IMR-90 (cell line): Measurements from ENCODE around the gene ADCK2. TPM values are rescaled to one million over a fixed set of nuclear protein-coding genes. Genes with fewer than 3 reads are reported as not detected.
A peak's percentile ranks its signal among the peaks of the same experiment; 100 is the strongest.

Experiments
- ATAC-seq: fragments of 200-7000 bp; cut with Tn5 transposase; 2 replicates; pipeline ENCODE4 v1.9.1; 2020; ENCODE audit warnings: low read depth, mild to moderate bottlenecking, moderate library complexity
- BruUV-seq: library from RNA; stranded (reverse); fragments of 400-500 nt; replicated peaks from 2 replicates; lab custom pipeline; 2021; lab: Mats Ljungman, UMichigan
- CTCF ChIA-PET: fragments of 300-600 bp; formaldehyde crosslinking; extraction: SDS; loops from one replicate; lab custom pipeline; 2021; ENCODE audit warnings: antibody characterized with exemption; lab: Yijun Ruan, JAX
- POLR2A ChIA-PET: fragments of 300-600 bp; sonication (Branson Sonifier 250); formaldehyde crosslinking; loops from one replicate; lab custom pipeline; 2022; ENCODE audit warnings: antibody characterized with exemption; ENCODE audit not compliant: unreplicated experiment; lab: Charles Lee
- DNase-seq: peaks from one replicate; pipeline ENCODE4 v3.0.0; 2013
- H2AFZ ChIP-seq: replicated peaks from 2 replicates; pipeline ENCODE3; 2013; ENCODE audit warnings: low read length, mild to moderate bottlenecking; ENCODE audit not compliant: poor library complexity
- H2AK5ac ChIP-seq: 2 replicates; pipeline ENCODE4 v1.6.1; 2013; ENCODE audit warnings: low read depth, low read length, inconsistent platforms
- H2AK9ac ChIP-seq: replicated peaks from 2 replicates; pipeline ENCODE3; 2013; ENCODE audit warnings: mild to moderate bottlenecking, low read depth, low read length, moderate library complexity; ENCODE audit not compliant: poor library complexity
- H2BK120ac ChIP-seq: 2 replicates; pipeline ENCODE4 v1.6.1; 2013; ENCODE audit warnings: low read depth, low read length, inconsistent platforms
- H2BK15ac ChIP-seq: 3 replicates; pipeline ENCODE4 v1.6.1; 2013; ENCODE audit warnings: low read depth, low read length, inconsistent platforms
- H2BK20ac ChIP-seq: 2 replicates; pipeline ENCODE4 v1.6.1; 2013; ENCODE audit warnings: low read depth, mild to moderate bottlenecking, inconsistent platforms, low read length, moderate library complexity
- H2BK5ac ChIP-seq: 2 replicates; pipeline ENCODE4 v1.6.1; 2013; ENCODE audit warnings: mild to moderate bottlenecking, low read depth, low read length, inconsistent platforms; ENCODE audit not compliant: poor library complexity, severe bottlenecking
- H3K14ac ChIP-seq: replicated peaks from 2 replicates; pipeline ENCODE4 v1.6.1; 2013; ENCODE audit warnings: low read depth, low read length, inconsistent platforms
- H3K18ac ChIP-seq: 2 replicates; pipeline ENCODE4 v1.6.1; 2013; ENCODE audit warnings: low read depth, low read length, control low read depth
- H3K23ac ChIP-seq: 2 replicates; pipeline ENCODE4 v1.6.1; 2013; ENCODE audit warnings: low read depth, low read length, inconsistent platforms
- H3K27ac ChIP-seq: 2 replicates; pipeline ENCODE4 v1.5.1; 2013; ENCODE audit warnings: mild to moderate bottlenecking, control low read depth, low read length; ENCODE audit not compliant: insufficient read depth
- H3K27me3 ChIP-seq: 2 replicates; pipeline ENCODE4 v1.6.1; 2013; ENCODE audit warnings: low read length; ENCODE audit not compliant: control insufficient read depth, insufficient read depth
- H3K36me3 ChIP-seq: 2 replicates; pipeline ENCODE4 v1.6.1; 2013; ENCODE audit warnings: low read length, mixed read lengths; ENCODE audit not compliant: control insufficient read depth, insufficient read depth
- H3K4ac ChIP-seq: 2 replicates; pipeline ENCODE4 v1.6.1; 2013; ENCODE audit warnings: low read depth, low read length, inconsistent platforms
- H3K4me1 ChIP-seq: 2 replicates; pipeline ENCODE4 v1.6.1; 2013; ENCODE audit warnings: low read length, mixed read lengths; ENCODE audit not compliant: control insufficient read depth, insufficient read depth
- H3K4me2 ChIP-seq: 2 replicates; pipeline ENCODE4 v1.6.1; 2013; ENCODE audit warnings: low read depth, mild to moderate bottlenecking, control low read depth, low read length, moderate library complexity
- H3K4me3 ChIP-seq: 2 replicates; pipeline ENCODE4 v1.5.1; 2013; ENCODE audit warnings: low read depth, mild to moderate bottlenecking, control low read depth, low read length, moderate library complexity; ENCODE audit not compliant: insufficient read depth
- H3K56ac ChIP-seq: 2 replicates; pipeline ENCODE4 v1.6.1; 2013; ENCODE audit warnings: low read length, inconsistent platforms; ENCODE audit not compliant: insufficient read depth; ENCODE audit errors: extremely low read depth
- H3K79me1 ChIP-seq, 2 experiments: 2 replicates each; pipeline ENCODE4 v1.6.1; 2013; ENCODE audit warnings: low read length in 2 of 2, inconsistent platforms in 1 of 2, low read depth in 1 of 2
- H3K9ac ChIP-seq: 2 replicates; pipeline ENCODE4 v1.6.1; 2013; ENCODE audit warnings: low read depth, low read length, control low read depth
- H3K9me1 ChIP-seq: 2 replicates; pipeline ENCODE4 v1.6.1; 2013; ENCODE audit warnings: low read length, inconsistent platforms; ENCODE audit not compliant: insufficient read depth
- H3K9me3 ChIP-seq: 2 replicates; pipeline ENCODE4 v1.6.1; 2013; ENCODE audit warnings: low read length; ENCODE audit not compliant: control insufficient read depth, insufficient read depth
- H4K20me1 ChIP-seq: 2 replicates; pipeline ENCODE4 v1.6.1; 2013; ENCODE audit warnings: low read length, inconsistent platforms; ENCODE audit not compliant: insufficient read depth
- H4K5ac ChIP-seq: 2 replicates; pipeline ENCODE4 v1.6.1; 2013; ENCODE audit warnings: mild to moderate bottlenecking, low read depth, low read length, control low read depth
- H4K8ac ChIP-seq, 2 experiments: 2 replicates each; pipeline ENCODE4 v1.6.1; 2013; ENCODE audit warnings: low read depth in 2 of 2, low read length in 2 of 2, control low read depth in 1 of 2, inconsistent platforms in 1 of 2
- H4K91ac ChIP-seq: 2 replicates; pipeline ENCODE4 v1.6.1; 2013; ENCODE audit warnings: low read depth, low read length, inconsistent platforms; ENCODE audit not compliant: insufficient read depth
- BHLHE40 ChIP-seq: fragments of 150-350 bp; IDR thresholded peaks from 2 replicates; pipeline ENCODE4 v1.6.1; 2016; ENCODE audit warnings: mild to moderate bottlenecking, low read depth, low read length
- CEBPB ChIP-seq: IDR thresholded peaks from 2 replicates; pipeline ENCODE4 v1.6.1; 2012; ENCODE audit warnings: low read depth, low read length, improper control_type of control experiment
- CHD1 ChIP-seq: IDR thresholded peaks from 2 replicates; pipeline ENCODE4 v1.6.1; 2012; ENCODE audit warnings: low read depth, low read length, improper control_type of control experiment
- FOS ChIP-seq: fragments of 150-350 bp; IDR thresholded peaks from 2 replicates; pipeline ENCODE4 v1.6.1; 2016; ENCODE audit warnings: low read depth, low read length
- MAFK ChIP-seq: IDR thresholded peaks from 2 replicates; pipeline ENCODE4 v1.6.1; 2012; ENCODE audit warnings: low read depth, low read length, improper control_type of control experiment
- MAZ ChIP-seq: IDR thresholded peaks from 2 replicates; pipeline ENCODE4 v1.6.1; 2012; ENCODE audit warnings: low read depth, mild to moderate bottlenecking, low read length, improper control_type of control experiment, moderate library complexity, borderline replicate concordance
- MXI1 ChIP-seq: IDR thresholded peaks from 2 replicates; pipeline ENCODE4 v1.6.1; 2012; ENCODE audit warnings: low read depth, mild to moderate bottlenecking, low read length, moderate library complexity, borderline replicate concordance
- NFE2L2 ChIP-seq: fragments of 150-350 bp; IDR thresholded peaks from 2 replicates; pipeline ENCODE4 v1.6.1; 2016; ENCODE audit warnings: low read depth, mild to moderate bottlenecking, low read length
- POLR2A ChIP-seq: IDR thresholded peaks from 2 replicates; pipeline ENCODE4 v1.6.1; 2012; ENCODE audit warnings: mild to moderate bottlenecking, low read depth, low read length
- RAD21 ChIP-seq: IDR thresholded peaks from 2 replicates; pipeline ENCODE4 v1.6.1; 2012; ENCODE audit warnings: low read length, improper control_type of control experiment
- RCOR1 ChIP-seq: IDR thresholded peaks from 2 replicates; pipeline ENCODE4 v1.6.1; 2012; ENCODE audit warnings: mild to moderate bottlenecking, low read length, improper control_type of control experiment; ENCODE audit not compliant: insufficient replicate concordance
- RFX5 ChIP-seq: IDR thresholded peaks from 2 replicates; pipeline ENCODE4 v1.8.0; 2012; ENCODE audit warnings: low read depth, mild to moderate bottlenecking, low read length, moderate library complexity
- SMC3 ChIP-seq: fragments of 150-350 bp; IDR thresholded peaks from 2 replicates; pipeline ENCODE4 v1.6.1; 2016; ENCODE audit warnings: low read depth, mild to moderate bottlenecking, antibody characterized with exemption, low read length, moderate library complexity
- WGBS, 2 experiments: methylation state at CpG; one replicate each; pipeline versions ENCODE4 v1.1.5 to v1.1.7; 2013; ENCODE audit warnings: missing lambda C conversion rate in 2 of 2; ENCODE audit not compliant: insufficient read length in 1 of 2; ENCODE audit errors: extremely low coverage in 2 of 2; 5-methylcytosine and 5-hydroxymethylcytosine counted together
- dilution Hi-C: fragments of 300-500 bp; cut with HindIII; formaldehyde crosslinking; loops from one replicate; pipeline ENCODE4 v1.14.3; 2018; ENCODE audit warnings: low sequenced_read_pairs; ENCODE audit not compliant: unreplicated experiment
- in situ Hi-C: fragments of 300-500 bp; cut with MboI; formaldehyde crosslinking; loops from 3 replicates; pipeline ENCODE4 v1.14.3; 2019; ENCODE audit warnings: low sequenced_read_pairs, inconsistent platforms, mixed read lengths
- intact Hi-C: fragments of 100-400 bp; cut with micrococcal nuclease; formaldehyde crosslinking; loops from 2 replicates; pipeline ENCODE4 v1.10.0; 2022
- polyA plus RNA-seq, 3 experiments: library from polyadenylated mRNA; depleted of rRNA; stranded (reverse); fragments of >200 nt; gene quantifications; 2 replicates each; pipeline ENCODE4 v1.2.3, GENCODE V29; 2012; ENCODE audit warnings: low replicate concordance in 1 of 3
- total RNA-seq: library from RNA; depleted of rRNA; stranded (reverse); fragments of >200 nt; gene quantifications from 2 replicates; pipeline ENCODE4 v1.2.3, GENCODE V29; 2012
- TF ChIP-seq, protein P1 (sequence below): fragments of 150-350 bp; IDR thresholded peaks from 2 replicates; pipeline ENCODE4 v1.6.1; 2017; ENCODE audit warnings: mild to moderate bottlenecking, antibody characterized with exemption, low read length, low read depth
- TF ChIP-seq, protein P2 (sequence below): fragments of 150-350 bp; IDR thresholded peaks from 2 replicates; pipeline ENCODE4 v1.6.1; 2016; ENCODE audit warnings: low read depth, mild to moderate bottlenecking, low read length, moderate library complexity, borderline replicate concordance
- TF ChIP-seq, protein P3 (sequence below): conservative IDR thresholded peaks from 2 replicates; pipeline ENCODE4 v1.5.1; 2012; ENCODE audit warnings: mild to moderate bottlenecking, low read depth, low read length, improper control_type of control experiment

ADCK2 gene
- total and polyA plus RNA-seq, 2 of the 4 experiments (the other 2 are of a cell fraction): 7.1 to 10.0 TPM

DNA sequence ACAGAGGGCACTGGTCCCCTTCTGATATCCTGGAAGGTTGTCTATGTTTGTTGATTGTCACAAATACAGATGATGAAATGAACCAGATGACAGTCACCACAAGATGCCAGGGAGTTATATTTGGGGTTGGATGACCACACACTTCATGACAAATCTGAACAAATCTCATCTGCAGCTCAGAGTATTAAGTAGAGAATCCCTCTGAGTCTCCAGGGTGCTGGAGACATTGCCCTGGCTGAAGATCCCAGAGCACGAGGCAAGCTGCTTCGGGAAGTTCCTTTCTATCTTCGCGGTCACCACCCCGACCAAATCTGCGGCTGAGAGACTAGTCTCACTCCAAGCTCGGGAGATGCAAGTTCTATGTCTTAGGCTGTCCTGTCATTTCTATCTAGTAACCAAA, 41.1 kb upstream of the ADCK2 start:
- Histone ChIP-seq H3K18ac (no peak overlapping the region), H3K23ac (no peak overlapping the region; the same call in 1 of the 2 replicates), H2BK120ac (no peak overlapping the region), H2BK15ac (no peak overlapping the region), H3K4ac (peak overlapping the region; percentile 35; the same call in 1 of the 2 replicates), H3K56ac (no peak overlapping the region), H3K9me1 (peaks cover 24% of the 10 kb centered on the region; the same call in 1 of the 2 replicates), H3K4me2 (no peak overlapping the region), H3K79me1 (peaks cover 28 to 66% of the 10 kb centered on the region in 2 experiments), H3K27me3 (no peaks in the 10 kb centered on the region), H3K4me1 (peaks cover 12% of the 10 kb centered on the region), H3K9me3 (no peaks in the 10 kb centered on the region), H2AK5ac (peak overlapping the region; percentile 35; the same call in 1 of the 2 replicates), H4K20me1 (peaks cover 22% of the 10 kb centered on the region; the same call in 1 of the 2 replicates), H2AK9ac (no peak overlapping the region), H3K14ac (peak overlapping the region; percentile 43; the same call in 1 of the 2 replicates), H4K8ac (0 out of 4 replicates have a peak overlapping the region, but pooled peaks of 1 of the 2 experiments have one; percentile 41), H2AFZ (no peak overlapping the region), H3K36me3 (peaks cover 9% of the 10 kb centered on the region), H3K27ac (no peak overlapping the region), H4K91ac (peak overlapping the region; percentile 16; the same call in 1 of the 2 replicates), H2BK5ac (no peak overlapping the region), H2BK20ac (no peak overlapping the region), H3K4me3 (no peak overlapping the region), H4K5ac (no peak overlapping the region), H3K9ac (no peak overlapping the region)
- dilution Hi-C loops: no loop called here
- TF ChIP-seq MAZ (no peak), FOS (no peak), RAD21 (no peak), SMC3 (no peak), RCOR1 (no peak), RFX5 (no peak), BHLHE40 (no peak), NFE2L2 (no peak), CEBPB (no peak), POLR2A (no peak), MAFK (no peak), MXI1 (no peak), CHD1 (no peak)
- TF ChIP-seq, protein P1, sequence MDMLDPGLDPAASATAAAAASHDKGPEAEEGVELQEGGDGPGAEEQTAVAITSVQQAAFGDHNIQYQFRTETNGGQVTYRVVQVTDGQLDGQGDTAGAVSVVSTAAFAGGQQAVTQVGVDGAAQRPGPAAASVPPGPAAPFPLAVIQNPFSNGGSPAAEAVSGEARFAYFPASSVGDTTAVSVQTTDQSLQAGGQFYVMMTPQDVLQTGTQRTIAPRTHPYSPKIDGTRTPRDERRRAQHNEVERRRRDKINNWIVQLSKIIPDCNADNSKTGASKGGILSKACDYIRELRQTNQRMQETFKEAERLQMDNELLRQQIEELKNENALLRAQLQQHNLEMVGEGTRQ: no peak
- TF ChIP-seq, protein P2, sequence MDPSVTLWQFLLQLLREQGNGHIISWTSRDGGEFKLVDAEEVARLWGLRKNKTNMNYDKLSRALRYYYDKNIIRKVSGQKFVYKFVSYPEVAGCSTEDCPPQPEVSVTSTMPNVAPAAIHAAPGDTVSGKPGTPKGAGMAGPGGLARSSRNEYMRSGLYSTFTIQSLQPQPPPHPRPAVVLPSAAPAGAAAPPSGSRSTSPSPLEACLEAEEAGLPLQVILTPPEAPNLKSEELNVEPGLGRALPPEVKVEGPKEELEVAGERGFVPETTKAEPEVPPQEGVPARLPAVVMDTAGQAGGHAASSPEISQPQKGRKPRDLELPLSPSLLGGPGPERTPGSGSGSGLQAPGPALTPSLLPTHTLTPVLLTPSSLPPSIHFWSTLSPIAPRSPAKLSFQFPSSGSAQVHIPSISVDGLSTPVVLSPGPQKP: no peak
- TF ChIP-seq, protein P3, sequence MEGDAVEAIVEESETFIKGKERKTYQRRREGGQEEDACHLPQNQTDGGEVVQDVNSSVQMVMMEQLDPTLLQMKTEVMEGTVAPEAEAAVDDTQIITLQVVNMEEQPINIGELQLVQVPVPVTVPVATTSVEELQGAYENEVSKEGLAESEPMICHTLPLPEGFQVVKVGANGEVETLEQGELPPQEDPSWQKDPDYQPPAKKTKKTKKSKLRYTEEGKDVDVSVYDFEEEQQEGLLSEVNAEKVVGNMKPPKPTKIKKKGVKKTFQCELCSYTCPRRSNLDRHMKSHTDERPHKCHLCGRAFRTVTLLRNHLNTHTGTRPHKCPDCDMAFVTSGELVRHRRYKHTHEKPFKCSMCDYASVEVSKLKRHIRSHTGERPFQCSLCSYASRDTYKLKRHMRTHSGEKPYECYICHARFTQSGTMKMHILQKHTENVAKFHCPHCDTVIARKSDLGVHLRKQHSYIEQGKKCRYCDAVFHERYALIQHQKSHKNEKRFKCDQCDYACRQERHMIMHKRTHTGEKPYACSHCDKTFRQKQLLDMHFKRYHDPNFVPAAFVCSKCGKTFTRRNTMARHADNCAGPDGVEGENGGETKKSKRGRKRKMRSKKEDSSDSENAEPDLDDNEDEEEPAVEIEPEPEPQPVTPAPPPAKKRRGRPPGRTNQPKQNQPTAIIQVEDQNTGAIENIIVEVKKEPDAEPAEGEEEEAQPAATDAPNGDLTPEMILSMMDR: no peak
- ChIA-PET POLR2A (interaction anchor here (0.5 kb wide), 1 partner anchor 18 kb away, joined by 3 read pairs; no protein-coding TSS in a partner anchor), CTCF (interaction anchor here (0.8 kb wide), 1 partner anchor 29 kb away, joined by 3 read pairs; no protein-coding TSS in a partner anchor)
- ATAC-seq (peak; percentile 9), DNase-seq (no peak)
- in situ Hi-C loops: no loop called here
- BruUV-seq: no TSS peak
- WGBS, 2 experiments: no CpG with 5 or more reads among the region's 7 CpGs
- intact Hi-C loops: no loop called here
